K562 (cell line): ENCODE data around the gene C16orf95. TPM values are rescaled to one million over a fixed set of nuclear protein-coding genes. Genes with fewer than 3 reads are reported as not detected.

ENCODE experiments used
- ATAC-seq: fragments of 200-7000 bp; cut with Tn5 transposase; 3 replicates; pipeline ENCODE4 v1.9.1; 2020; ENCODE audit warnings: moderate library complexity
- BruUV-seq: library from RNA; stranded (reverse); fragments of 400-500 nt; replicated peaks from 2 replicates; lab custom pipeline; 2021; lab: Mats Ljungman, UMichigan
- CTCF ChIA-PET: fragments of 300-600 bp; formaldehyde crosslinking; extraction: SDS; loops from one replicate; lab custom pipeline; 2021; ENCODE audit warnings: low intra/inter-chr PET ratio; lab: Yijun Ruan, JAX
- POLR2A ChIA-PET: fragments of 300-600, 350-650 bp; sonication (Branson Sonifier 250); formaldehyde crosslinking; extraction: SDS; loops from one replicate; lab custom pipeline; 2021; ENCODE audit warnings: antibody characterized with exemption, inconsistent platforms; lab: Yijun Ruan, JAX
- DNase-seq, 4 experiments: peaks; one replicate each; pipeline versions ENCODE4 v3.0.0 to v3.0.0-alpha.2; 2011 to 2018; ENCODE audit warnings: low spot score in 3 of 4, mixed read lengths in 3 of 4; ENCODE audit errors: extremely low read depth in 1 of 4
- FAIRE-seq: peaks from 2 replicates; lab custom pipeline; 2011; peaks lifted over from hg19 to GRCh38; lab: Jason Lieb, UNC
- H2AFZ ChIP-seq: 2 replicates; pipeline ENCODE4 v1.6.0; 2011; ENCODE audit warnings: low read depth, low read length, control low read depth, inconsistent platforms
- H3K27ac ChIP-seq: fragments of 200-600 bp; 3 replicates; pipeline ENCODE4 v1.8.0; 2011; ENCODE audit warnings: low read depth, mild to moderate bottlenecking, control low read depth, inconsistent platforms, low read length, moderate library complexity, mixed read lengths; ENCODE audit errors: extremely low read depth
- H3K27me3 ChIP-seq, 2 experiments: fragments of 300-600 bp in 1 of 2; 2 replicates in 1 of 2; 3 replicates in 1 of 2; pipeline versions ENCODE4 v1.6.0 to v1.8.0; 2011; ENCODE audit warnings: inconsistent platforms in 2 of 2, low read length in 2 of 2, mild to moderate bottlenecking in 1 of 2, mixed read lengths in 1 of 2, moderate library complexity in 1 of 2; ENCODE audit not compliant: control insufficient read depth in 2 of 2, insufficient read depth in 2 of 2
- H3K36me3 ChIP-seq: fragments of 300-600 bp; 3 replicates; pipeline ENCODE4 v1.8.0; 2011; ENCODE audit warnings: mild to moderate bottlenecking, low read length, inconsistent platforms; ENCODE audit not compliant: control insufficient read depth, insufficient read depth
- H3K4me1 ChIP-seq, 2 experiments: fragments of 200-600 bp in 1 of 2; replicated peaks in 1 of 2; 2 replicates in 1 of 2; 3 replicates in 1 of 2; pipeline versions ENCODE4 v1.5.1 to v1.8.0; 2011; ENCODE audit warnings: inconsistent platforms in 2 of 2, low read length in 2 of 2, mild to moderate bottlenecking in 1 of 2, mixed read lengths in 1 of 2, moderate library complexity in 1 of 2; ENCODE audit not compliant: control insufficient read depth in 2 of 2, insufficient read depth in 2 of 2
- H3K4me2 ChIP-seq: 2 replicates; pipeline ENCODE4 v1.6.1; 2011; ENCODE audit warnings: low read length, control low read depth, inconsistent platforms, mixed read lengths; ENCODE audit not compliant: insufficient read depth
- H3K4me3 ChIP-seq: fragments of 200-600 bp; sonication (generic), shearing (Covaris generic); 2 replicates; pipeline ENCODE4 v1.5.1; 2016; ENCODE audit warnings: control low read depth, inconsistent platforms
- H3K79me2 ChIP-seq: fragments of 200-600 bp; 3 replicates; pipeline ENCODE4 v1.8.0; 2011; ENCODE audit warnings: low read length, inconsistent platforms; ENCODE audit not compliant: control insufficient read depth, insufficient read depth
- H3K9ac ChIP-seq, 2 experiments: 2 replicates each; pipeline versions ENCODE4 v1.6.0 to v1.6.1; 2011; ENCODE audit warnings: low read depth in 2 of 2, low read length in 2 of 2, control low read depth in 1 of 2, inconsistent platforms in 1 of 2, mild to moderate bottlenecking in 1 of 2, mixed read lengths in 1 of 2; ENCODE audit not compliant: insufficient read depth in 1 of 2
- H3K9me1 ChIP-seq: one replicate; pipeline ENCODE4 v1.6.0; 2011; ENCODE audit warnings: inconsistent platforms, mild to moderate bottlenecking, low read length, moderate library complexity; ENCODE audit not compliant: control insufficient read depth, insufficient read depth
- H3K9me3 ChIP-seq: replicated peaks from 2 replicates; pipeline ENCODE4 v1.5.1; 2011; ENCODE audit warnings: low read depth, low read length, inconsistent platforms; ENCODE audit not compliant: control insufficient read depth, insufficient read depth
- H4K20me1 ChIP-seq: replicated peaks from 2 replicates; pipeline ENCODE4 v1.6.1; 2011; ENCODE audit warnings: low read length, inconsistent platforms, mixed read lengths; ENCODE audit not compliant: control insufficient read depth, insufficient read depth
- DNMT1 ChIP-seq: fragments of 450-650 bp; IDR thresholded peaks from 2 replicates; pipeline ENCODE4 v1.6.1; 2016; ENCODE audit warnings: antibody characterized with exemption, mild to moderate bottlenecking
- GTF2F1 ChIP-seq: IDR thresholded peaks from 2 replicates; pipeline ENCODE4 v1.6.1; 2011; ENCODE audit warnings: low read depth, low read length, improper control_type of control experiment
- HDAC8 ChIP-seq: fragments of 450-650 bp; IDR thresholded peaks from 2 replicates; pipeline ENCODE4 v1.6.1; 2016; ENCODE audit warnings: mild to moderate bottlenecking, missing genetic modification characterization, moderate library complexity, missing compliant biosample characterization
- NKRF ChIP-seq: fragments of 450-650 bp; IDR thresholded peaks from 2 replicates; pipeline ENCODE4 v1.6.1; 2016; ENCODE audit warnings: borderline replicate concordance
- ZBTB1 ChIP-seq: sonication (generic); formaldehyde crosslinking; IDR thresholded peaks from 2 replicates; pipeline ENCODE4 v1.8.1; 2023; ENCODE audit warnings: missing genetic modification reagents, low read depth, mild to moderate bottlenecking, borderline replicate concordance
- WGBS: fragments of 100-300 bp; shearing (Covaris generic); methylation state at CpG from one replicate; pipeline ENCODE4 v1.1.6; 2016; ENCODE audit warnings: low coverage, mixed read lengths; ENCODE audit not compliant: insufficient coverage; ENCODE audit errors: missing lambda C conversion rate; 5-methylcytosine and 5-hydroxymethylcytosine counted together
- in situ Hi-C: fragments of 300-500 bp; cut with MboI; formaldehyde crosslinking; loops from 4 replicates; pipeline ENCODE4 v1.15.0; 2018; ENCODE audit warnings: inconsistent platforms, mixed read lengths
- intact Hi-C: fragments of 100-400 bp; cut with micrococcal nuclease; formaldehyde crosslinking; loops from 2 replicates; pipeline ENCODE4 v1.14.2; 2022
- polyA plus RNA-seq, 8 experiments: library from polyadenylated mRNA; depleted of rRNA in 4 of 8; stranded (reverse) in 5 of 8; unstranded in 3 of 8; fragments of >200 nt; fragmentation: Nextera tagmentation in 2 of 8; fragmentation: Illumina TruSeq in 1 of 8; extraction: Ambion mirVana in 2 of 8; extraction: Trizol in 1 of 8; gene quantifications; 2 replicates each; pipeline versions ENCODE4 v1.2.1 to v1.2.3, GENCODE V29; 2011 to 2014; ENCODE audit warnings: inconsistent platforms in 1 of 8, missing spikeins in 1 of 8
- total RNA-seq, 7 experiments: library from RNA; depleted of rRNA in 6 of 7; stranded (reverse); fragments of >200 nt in 6 of 7; fragmentation: Illumina TruSeq in 2 of 7; extraction: Trizol in 2 of 7; gene quantifications; 2 replicates each; pipeline versions ENCODE4 v1.2.1 to v1.2.3, GENCODE V29; 2011 to 2021; ENCODE audit warnings: low replicate concordance in 1 of 7
- TF ChIP-seq, protein P1 (sequence below), 3 experiments: fragments of 200-800 bp in 1 of 3; fragments of 250-450 bp in 1 of 3; fragments of 450-650 bp in 1 of 3; sonication (Bioruptor Pico) in 1 of 3; sonication (Bioruptor generic) in 1 of 3; formaldehyde crosslinking in 1 of 3; IDR thresholded peaks; 2 replicates each; pipeline versions ENCODE4 v1.6.1 to v1.8.0; 2016 to 2022; ENCODE audit warnings: mild to moderate bottlenecking in 2 of 3, missing genetic modification characterization in 2 of 3, missing compliant biosample characterization in 1 of 3, moderate library complexity in 1 of 3
- TF ChIP-seq, protein P2 (sequence below): fragments of 450-650 bp; IDR thresholded peaks from 2 replicates; pipeline ENCODE4 v1.6.1; 2016; ENCODE audit warnings: missing biosample characterization, missing genetic modification characterization
- TF ChIP-seq, protein P3 (sequence below): sonication (generic); formaldehyde crosslinking; IDR thresholded peaks from 2 replicates; pipeline ENCODE4 v1.8.0; 2022; ENCODE audit warnings: mild to moderate bottlenecking, low read depth, missing genetic modification reagents

The C16orf95 gene
- total and polyA plus RNA-seq, 9 of the 15 experiments (the other 6 are each of a cell fraction or from before 2014, with no cell fraction given): 6.5 to 20.5 (median 9.4) TPM

GRCh38 chr16:87365021-87365713, 48.0 kb upstream of the C16orf95 start:
- H2AFZ ChIP-seq: no peak overlapping the region
- peaks cover 2% of the 10 kb centered on the region for H3K9me1 ChIP-seq
- H3K4me3 ChIP-seq: no peak overlapping the region
- no peaks in the 10 kb centered on the region for H3K9me3 ChIP-seq
- H3K4me1 ChIP-seq: peaks cover 17 to 20% of the 10 kb centered on the region in 2 experiments
- peaks cover 65% of the 10 kb centered on the region for H3K79me2 ChIP-seq
- no peak for TF ChIP-seq ZBTB1 (CRISPR knock-in tag)
- TF ChIP-seq, protein P1, sequence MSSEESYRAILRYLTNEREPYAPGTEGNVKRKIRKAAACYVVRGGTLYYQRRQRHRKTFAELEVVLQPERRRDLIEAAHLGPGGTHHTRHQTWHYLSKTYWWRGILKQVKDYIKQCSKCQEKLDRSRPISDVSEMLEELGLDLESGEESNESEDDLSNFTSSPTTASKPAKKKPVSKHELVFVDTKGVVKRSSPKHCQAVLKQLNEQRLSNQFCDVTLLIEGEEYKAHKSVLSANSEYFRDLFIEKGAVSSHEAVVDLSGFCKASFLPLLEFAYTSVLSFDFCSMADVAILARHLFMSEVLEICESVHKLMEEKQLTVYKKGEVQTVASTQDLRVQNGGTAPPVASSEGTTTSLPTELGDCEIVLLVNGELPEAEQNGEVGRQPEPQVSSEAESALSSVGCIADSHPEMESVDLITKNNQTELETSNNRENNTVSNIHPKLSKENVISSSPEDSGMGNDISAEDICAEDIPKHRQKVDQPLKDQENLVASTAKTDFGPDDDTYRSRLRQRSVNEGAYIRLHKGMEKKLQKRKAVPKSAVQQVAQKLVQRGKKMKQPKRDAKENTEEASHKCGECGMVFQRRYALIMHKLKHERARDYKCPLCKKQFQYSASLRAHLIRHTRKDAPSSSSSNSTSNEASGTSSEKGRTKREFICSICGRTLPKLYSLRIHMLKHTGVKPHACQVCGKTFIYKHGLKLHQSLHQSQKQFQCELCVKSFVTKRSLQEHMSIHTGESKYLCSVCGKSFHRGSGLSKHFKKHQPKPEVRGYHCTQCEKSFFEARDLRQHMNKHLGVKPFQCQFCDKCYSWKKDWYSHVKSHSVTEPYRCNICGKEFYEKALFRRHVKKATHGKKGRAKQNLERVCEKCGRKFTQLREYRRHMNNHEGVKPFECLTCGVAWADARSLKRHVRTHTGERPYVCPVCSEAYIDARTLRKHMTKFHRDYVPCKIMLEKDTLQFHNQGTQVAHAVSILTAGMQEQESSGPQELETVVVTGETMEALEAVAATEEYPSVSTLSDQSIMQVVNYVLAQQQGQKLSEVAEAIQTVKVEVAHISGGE (CRISPR knock-in tag; IDR thresholded peaks at IDR 0.05): no peak
- TF ChIP-seq, protein P2, sequence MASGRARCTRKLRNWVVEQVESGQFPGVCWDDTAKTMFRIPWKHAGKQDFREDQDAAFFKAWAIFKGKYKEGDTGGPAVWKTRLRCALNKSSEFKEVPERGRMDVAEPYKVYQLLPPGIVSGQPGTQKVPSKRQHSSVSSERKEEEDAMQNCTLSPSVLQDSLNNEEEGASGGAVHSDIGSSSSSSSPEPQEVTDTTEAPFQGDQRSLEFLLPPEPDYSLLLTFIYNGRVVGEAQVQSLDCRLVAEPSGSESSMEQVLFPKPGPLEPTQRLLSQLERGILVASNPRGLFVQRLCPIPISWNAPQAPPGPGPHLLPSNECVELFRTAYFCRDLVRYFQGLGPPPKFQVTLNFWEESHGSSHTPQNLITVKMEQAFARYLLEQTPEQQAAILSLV (tag): no peak
- TF ChIP-seq DNMT1: no peak
- no peak for TF ChIP-seq NKRF
- TF ChIP-seq GTF2F1: no peak
- TF ChIP-seq HDAC8 (tag): no peak
- TF ChIP-seq, protein P3, sequence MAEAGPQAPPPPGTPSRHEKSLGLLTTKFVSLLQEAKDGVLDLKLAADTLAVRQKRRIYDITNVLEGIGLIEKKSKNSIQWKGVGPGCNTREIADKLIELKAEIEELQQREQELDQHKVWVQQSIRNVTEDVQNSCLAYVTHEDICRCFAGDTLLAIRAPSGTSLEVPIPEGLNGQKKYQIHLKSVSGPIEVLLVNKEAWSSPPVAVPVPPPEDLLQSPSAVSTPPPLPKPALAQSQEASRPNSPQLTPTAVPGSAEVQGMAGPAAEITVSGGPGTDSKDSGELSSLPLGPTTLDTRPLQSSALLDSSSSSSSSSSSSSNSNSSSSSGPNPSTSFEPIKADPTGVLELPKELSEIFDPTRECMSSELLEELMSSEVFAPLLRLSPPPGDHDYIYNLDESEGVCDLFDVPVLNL: no peak
- H3K36me3 ChIP-seq: peaks cover 50% of the 10 kb centered on the region
- 81% methylated on average over 13 of the region's 13 CpGs for WGBS
- no peak overlapping the region for H3K27ac ChIP-seq
- H4K20me1 ChIP-seq: peaks cover 23% of the 10 kb centered on the region
- POLR2A ChIA-PET: no interaction called here
- CTCF ChIA-PET: no interaction called here
- no peaks in the 10 kb centered on the region for H3K27me3 ChIP-seq
- FAIRE-seq (no peak), ATAC-seq (no peak), DNase-seq (no peak)
- in situ Hi-C loops: no loop called here
- intact Hi-C loops: no loop called here
- no peak overlapping the region for H3K9ac ChIP-seq
- BruUV-seq: no TSS peak
- no peak overlapping the region for H3K4me2 ChIP-seq
